ENCODE measurements around the gene CALHM3.

The CALHM3 gene

GRCh38 chr10:103470761-103471653 lies 8.0 kb downstream of the CALHM3 start:
- DNase-seq: no peak

- no peak for DNase-seq
Measured at GRCh38 chr10:103469201-103469600, 9.8 kb downstream of the CALHM3 start.

GRCh38 chr10:103467406-103467805 lies 11.6 kb downstream of the CALHM3 start:
- DNase-seq: no peak

- DNase-seq: no peak
Measured at GRCh38 chr10:103466734-103467133, 12.3 kb downstream of the CALHM3 start.

GRCh38 chr10:103465411-103466179 lies 13.4 kb downstream of the CALHM3 start:
- no peak for DNase-seq

GRCh38 chr10:103463499-103463898 lies 15.5 kb downstream of the CALHM3 start:
- no peak for DNase-seq

GRCh38 chr10:103459615-103460014 lies 19.4 kb downstream of the CALHM3 start:
- no peak for DNase-seq

GRCh38 chr10:103458720-103459119 lies 20.3 kb downstream of the CALHM3 start, which contains the start of gene CALHM1:
Gene CALHM1 (minus strand): TSS chr10:103458900. CDS start chr10:103458751, 149 bp downstream.
- DNase-seq: peak; percentile 19

GRCh38 chr10:103457896-103458583 lies 21.0 kb downstream of the CALHM3 start:
- no peak for DNase-seq

GRCh38 chr10:103457176-103457712 lies 21.8 kb downstream of the CALHM3 start:
- no peak for DNase-seq

- DNase-seq: no peak
Measured at GRCh38 chr10:103456074-103456660, 22.9 kb downstream of the CALHM3 start.

- no peak for DNase-seq
Measured at GRCh38 chr10:103455235-103455634, 23.8 kb downstream of the CALHM3 start.

GRCh38 chr10:103454026-103454425 lies 25.0 kb downstream of the CALHM3 start:
- no peak for DNase-seq

- no peak for DNase-seq
Measured at GRCh38 chr10:103452506-103453230, 26.4 kb downstream of the CALHM3 start.

- DNase-seq: peak; percentile 36
Measured at GRCh38 chr10:103451831-103452505, 27.1 kb downstream of the CALHM3 start, which contains the start of gene CALHM2. Gene CALHM2 (minus strand): TSS chr10:103452370. CDS start chr10:103449941, 2,429 bp downstream.

- peak; percentile 44 for DNase-seq
Measured at GRCh38 chr10:103451091-103451813, 27.8 kb downstream of the CALHM3 start.

- DNase-seq: no peak
Measured at GRCh38 chr10:103450201-103450695, 28.8 kb downstream of the CALHM3 start.

GRCh38 chr10:103449208-103450144 lies 29.6 kb downstream of the CALHM3 start:
- DNase-seq: no peak

GRCh38 chr10:103448746-103449145 lies 30.3 kb downstream of the CALHM3 start:
- no peak for DNase-seq
